Endothelial cell of umbilical vein (primary cell): Measurements from ENCODE around the gene AK8. TPM values are rescaled to one million over a fixed set of nuclear protein-coding genes. Genes with fewer than 3 reads are reported as not detected.

Source experiments
- BruUV-seq: library from RNA; stranded (reverse); fragments of 400-500 nt; replicated peaks from 2 replicates; lab custom pipeline; 2021; lab: Mats Ljungman, UMichigan
- CTCF ChIA-PET: fragments of 300-600, 350-600 bp; sonication (Branson Sonifier 250); formaldehyde crosslinking; loops from one replicate; lab custom pipeline; 2021; ENCODE audit warnings: antibody characterized with exemption, inconsistent platforms; lab: Charles Lee
- POLR2A ChIA-PET: fragments of 300-600, 350-600 bp; sonication (Branson Sonifier 250); formaldehyde crosslinking; loops from one replicate; lab custom pipeline; 2021; ENCODE audit warnings: antibody characterized with exemption, inconsistent platforms; lab: Charles Lee
- DNase-seq: peaks from one replicate; pipeline ENCODE4 v3.0.0-alpha.2; 2011; ENCODE audit warnings: low read depth, low spot score
- FAIRE-seq: peaks from 2 replicates; lab custom pipeline; 2011; peaks lifted over from hg19 to GRCh38; lab: Jason Lieb, UNC
- H2AFZ ChIP-seq: 2 replicates; pipeline ENCODE4 v1.6.0; 2012; ENCODE audit warnings: low read depth, low read length, control low read depth, inconsistent platforms
- H3K27ac ChIP-seq: 2 replicates; pipeline ENCODE4 v1.5.1; 2011; ENCODE audit warnings: low read depth, mild to moderate bottlenecking, control low read depth, low read length, moderate library complexity; ENCODE audit not compliant: insufficient read depth
- H3K27me3 ChIP-seq, 2 experiments: 2 replicates each; pipeline versions ENCODE4 v1.6.0 to v1.6.1; 2011; ENCODE audit warnings: low read length in 2 of 2, mixed read lengths in 1 of 2; ENCODE audit not compliant: control insufficient read depth in 2 of 2, insufficient read depth in 2 of 2
- H3K36me3 ChIP-seq, 2 experiments: 2 replicates in 1 of 2; 3 replicates in 1 of 2; pipeline ENCODE4 v1.5.1; 2011; ENCODE audit warnings: low read length in 2 of 2, mild to moderate bottlenecking in 1 of 2, moderate library complexity in 1 of 2; ENCODE audit not compliant: control insufficient read depth in 2 of 2, insufficient read depth in 2 of 2; ENCODE audit errors: extremely low read depth in 1 of 2
- H3K4me1 ChIP-seq: 3 replicates; pipeline ENCODE4 v1.5.1; 2011; ENCODE audit warnings: mild to moderate bottlenecking, low read length; ENCODE audit not compliant: control insufficient read depth, insufficient read depth; ENCODE audit errors: extremely low read depth
- H3K4me2 ChIP-seq: 2 replicates; pipeline ENCODE4 v1.6.1; 2011; ENCODE audit warnings: low read length, control low read depth, mixed read lengths; ENCODE audit not compliant: insufficient read depth
- H3K4me3 ChIP-seq, 3 experiments: fragments of 200-600 bp in 1 of 3; sonication (generic), shearing (Covaris generic) in 1 of 3; replicated peaks in 1 of 3; 2 replicates each; pipeline ENCODE4 v1.5.1; 2011 to 2016; ENCODE audit warnings: control low read depth in 3 of 3, low read length in 3 of 3, mild to moderate bottlenecking in 2 of 3, inconsistent platforms in 1 of 3, low read depth in 1 of 3, moderate library complexity in 1 of 3; ENCODE audit not compliant: insufficient read depth in 1 of 3
- H3K79me2 ChIP-seq: 2 replicates; pipeline ENCODE4 v1.6.0; 2012; ENCODE audit warnings: low read length, inconsistent platforms; ENCODE audit not compliant: control insufficient read depth, insufficient read depth
- H3K9ac ChIP-seq: replicated peaks from 2 replicates; pipeline ENCODE3; 2011; ENCODE audit warnings: low read length, control low read depth; ENCODE audit not compliant: insufficient read depth; ENCODE audit errors: extremely low read depth
- H3K9me1 ChIP-seq: replicated peaks from 3 replicates; pipeline ENCODE4 v1.6.0; 2011; ENCODE audit warnings: mild to moderate bottlenecking, low read length; ENCODE audit not compliant: control insufficient read depth, insufficient read depth; ENCODE audit errors: extremely low read depth
- H3K9me3 ChIP-seq: replicated peaks from 2 replicates; pipeline ENCODE4 v1.5.1; 2012; ENCODE audit warnings: low read length, inconsistent platforms; ENCODE audit not compliant: control insufficient read depth, insufficient read depth
- H4K20me1 ChIP-seq: replicated peaks from 2 replicates; pipeline ENCODE3; 2011; ENCODE audit warnings: mild to moderate bottlenecking, low read length; ENCODE audit not compliant: control insufficient read depth, insufficient read depth; ENCODE audit errors: extremely low read depth
- CTCF ChIP-seq, 2 donors: IDR thresholded peaks; 1 replicate in 1 of 2; 2 replicates in 1 of 2; pipeline ENCODE4 v1.5.1; 2011; ENCODE audit warnings: low read length in 2 of 2, mild to moderate bottlenecking in 2 of 2, moderate library complexity in 2 of 2, control low read depth in 1 of 2, inconsistent platforms in 1 of 2, low read depth in 1 of 2; ENCODE audit not compliant: insufficient read depth in 1 of 2; ENCODE audit errors: extremely low read depth in 1 of 2
- EZH2 ChIP-seq: IDR thresholded peaks from 2 replicates; pipeline ENCODE4 v1.6.1; 2012; ENCODE audit warnings: borderline replicate concordance, low read depth, mild to moderate bottlenecking, moderate library complexity, low read length, inconsistent platforms; ENCODE audit not compliant: severe bottlenecking
- FOS ChIP-seq: IDR thresholded peaks from 2 replicates; pipeline ENCODE4 v1.6.1; 2011; ENCODE audit warnings: mild to moderate bottlenecking, low read length, moderate library complexity, borderline replicate concordance; ENCODE audit not compliant: insufficient read depth
- JUN ChIP-seq: IDR thresholded peaks from 2 replicates; pipeline ENCODE4 v1.6.1; 2011; ENCODE audit warnings: borderline replicate concordance, low read depth; ENCODE audit not compliant: insufficient read length, insufficient read depth
- MAX ChIP-seq: IDR thresholded peaks from 2 replicates; pipeline ENCODE4 v1.6.1; 2011; ENCODE audit not compliant: insufficient read depth, insufficient read length
- MYC ChIP-seq: IDR thresholded peaks from one replicate; pipeline ENCODE4 v1.6.1; 2011; ENCODE audit warnings: mild to moderate bottlenecking, low read depth, low read length
- POLR2A ChIP-seq: IDR thresholded peaks from 2 replicates; pipeline ENCODE4 v1.6.1; 2012; ENCODE audit warnings: low read depth, mild to moderate bottlenecking, control low read depth, low read length
- POLR2AphosphoS5 ChIP-seq: IDR thresholded peaks from 2 replicates; pipeline ENCODE4 v1.6.1; 2012; ENCODE audit warnings: low read depth, mild to moderate bottlenecking, control low read depth, low read length, moderate library complexity; ENCODE audit not compliant: insufficient read depth
- dilution Hi-C: fragments of 300-500 bp; cut with MboI; formaldehyde crosslinking; loops from one replicate; pipeline ENCODE4 v1.15.0; 2019; ENCODE audit warnings: low sequenced_read_pairs; ENCODE audit not compliant: extremely low pct_ligation_motif_present
- intact Hi-C: fragments of 100-400 bp; cut with micrococcal nuclease; formaldehyde crosslinking; loops from one replicate; pipeline ENCODE4 v1.10.0; 2022
- polyA plus RNA-seq, 4 experiments: library from polyadenylated mRNA; depleted of rRNA in 3 of 4; stranded (reverse) in 3 of 4; unstranded in 1 of 4; fragments of >200 nt; gene quantifications; 2 replicates each; pipeline versions ENCODE4 v1.2.1 to v1.2.3, GENCODE V29; 2011 to 2012; ENCODE audit warnings: missing spikeins in 1 of 4
- total RNA-seq: library from RNA; stranded (reverse); gene quantifications from 2 replicates; pipeline ENCODE4 v1.2.3, GENCODE V29; 2021

The AK8 gene
- total and polyA plus RNA-seq, 2 donors (not counting 3 experiments of a cell fraction or from before 2014, with no cell fraction given) = 0.06 TPM; not detected in 1

- Histone ChIP-seq H2AFZ (no peak overlapping the region), H3K4me3 (no peak overlapping the region), H3K9me1 (no peaks in the 10 kb centered on the region), H3K36me3 (no peaks in the 10 kb centered on the region), H3K9me3 (no peaks in the 10 kb centered on the region), H3K27ac (no peak overlapping the region), H3K4me1 (no peaks in the 10 kb centered on the region), H3K27me3 (peaks cover 4% of the 10 kb centered on the region in 2 experiments), H3K79me2 (no peaks in the 10 kb centered on the region), H3K9ac (no peak overlapping the region), H3K4me2 (no peak overlapping the region), H4K20me1 (no peaks in the 10 kb centered on the region)
- CTCF ChIA-PET = interaction anchor here (0.6 kb wide), 1 partner anchor 8 kb away, joined by 5 read pairs; no protein-coding TSS in a partner anchor
- intact Hi-C loops (no loop called here), dilution Hi-C loops (no loop called here)
- no peak for TF ChIP-seq POLR2A
- TF ChIP-seq CTCF (IDR thresholded peaks at IDR 0.05; ENCODE audit: extremely low read depth in 1 of 2, insufficient read depth in 1 of 2, low read depth in 1 of 2, low read length in 2 of 2) = no peak
- no peak for TF ChIP-seq EZH2
- no peak for TF ChIP-seq MAX
- TF ChIP-seq MYC = no peak
- TF ChIP-seq JUN = no peak
- TF ChIP-seq POLR2AphosphoS5 = no peak
- no peak for TF ChIP-seq FOS
- POLR2A ChIA-PET = no interaction called here
- DNase-seq = no peak
- no TSS peak for BruUV-seq
- no peak for FAIRE-seq
Observed at GRCh38 chr9:132708769-132709430, 169.2 kb downstream of the AK8 start.
